Right lobe of liver (tissue), 6 donors: ENCODE results near the gene SIGLEC10. TPM values are rescaled to one million over a fixed set of nuclear protein-coding genes. Genes with fewer than 3 reads are reported as not detected.
A peak's percentile ranks its signal among the peaks of the same experiment; 100 is the strongest.
"Not testable (repeated sequence)": the region's sequence is repeated elsewhere in the genome, so short reads cannot be mapped to it uniquely, and the experiment has no call there.

Source experiments
- ATAC-seq, 4 donors: fragments of 200-7000 bp; cut with Tn5 transposase; one replicate each; pipeline ENCODE4 v1.9.1; 2020; ENCODE audit warnings: mild to moderate bottlenecking in 4 of 4, moderate library complexity in 4 of 4
- DNase-seq, 3 donors: peaks; one replicate each; pipeline ENCODE4 v3.0.0-alpha.2; 2020
- H3K27ac ChIP-seq, 3 donors: fragments of 200-600 bp; one replicate each; pipeline ENCODE4 v1.8.0; 2022
- H3K27me3 ChIP-seq, 2 donors: fragments of 200-600 bp; one replicate each; pipeline ENCODE4 v1.8.0; 2022
- H3K36me3 ChIP-seq, 4 donors: fragments of 200-600 bp; sonication (generic) in 1 of 4; one replicate each; pipeline versions ENCODE4 v1.5.1 to v1.8.0; 2017 to 2022; ENCODE audit warnings: control low read depth in 1 of 4
- H3K4me1 ChIP-seq, 4 donors: fragments of 200-600 bp; sonication (generic) in 1 of 4; one replicate each; pipeline versions ENCODE4 v1.5.1 to v1.8.0; 2017 to 2022; ENCODE audit warnings: control low read depth in 1 of 4
- H3K4me3 ChIP-seq, 3 donors: fragments of 200-600 bp; one replicate each; pipeline ENCODE4 v1.8.0; 2022
- H3K9me3 ChIP-seq, 4 donors: fragments of 200-600 bp; sonication (generic) in 1 of 4; one replicate each; pipeline versions ENCODE4 v1.5.1 to v1.8.0; 2017 to 2022; ENCODE audit warnings: control low read depth in 1 of 4
- CTCF ChIP-seq, 4 donors: fragments of 200-600 bp in 3 of 4; fragments of 450-650 bp in 1 of 4; IDR thresholded peaks; one replicate each; pipeline versions ENCODE4 v1.5.1 to v1.8.0; 2016 to 2022; ENCODE audit warnings: antibody characterized with exemption in 4 of 4, mild to moderate bottlenecking in 2 of 4
- POLR2A ChIP-seq: fragments of 450-650 bp; IDR thresholded peaks from one replicate; pipeline ENCODE4 v1.6.1; 2017; ENCODE audit warnings: antibody characterized with exemption, mild to moderate bottlenecking
- WGBS: methylation state at CpG from one replicate; pipeline ENCODE4 v1.1.6; 2018; ENCODE audit warnings: low coverage, low lambda C conversion rate; ENCODE audit not compliant: insufficient coverage; ENCODE audit errors: missing lambda C conversion rate; 5-methylcytosine and 5-hydroxymethylcytosine counted together
- intact Hi-C, 2 donors: fragments of 100-400 bp; cut with DNase I; formaldehyde crosslinking; loops; one replicate each; pipeline versions ENCODE4 v1.11.2 to v1.14.1; 2022
- total RNA-seq, 6 experiments: library from RNA; depleted of rRNA in 2 of 6; stranded (reverse); fragments of >200 nt in 2 of 6; fragmentation: NEBNext Ultra II Directional in 3 of 6; extraction: Animal tissue kit (Norgen Biotek cat#: 25700) in 3 of 6; gene quantifications; one replicate each; pipeline versions ENCODE4 v1.1.0 to v1.2.4, GENCODE V29; 2016 to 2023
- donor health status: DM: no; HTN: yes; CAD: no.
- donor health status: DM: no; HTN: no; CAD: no.
- donor health status: DM: no; HTN: no; CAD: no.
- donor health status: DM: no; HTN: yes; CAD: no.
- donor health status: DM: no; HTN: yes; CAD: no.

SIGLEC10 gene
- total RNA-seq, 6 experiments from 2014 or later, result 2.0 to 12.4 (median 5.6) TPM

- intact Hi-C loops, result no loop called here
- TF ChIP-seq CTCF (IDR thresholded peaks at IDR 0.05) (no peak), POLR2A (no peak)
- no peaks in the 10 kb centered on the region for H3K9me3 ChIP-seq
- 29% methylated on average over 11 of the region's 13 CpGs for WGBS
- H3K27ac ChIP-seq, result peak overlapping the region in 1 of 3 donors; percentile 3
- DNase-seq (no peak), ATAC-seq (peak in 3 of 4 donors; percentile 55 to 72 (median 61))
- H3K4me1 ChIP-seq, result no peaks in the 10 kb centered on the region
- no peak overlapping the region for H3K4me3 ChIP-seq
- H3K27me3 ChIP-seq, result no peaks in the 10 kb centered on the region
- no peaks in the 10 kb centered on the region for H3K36me3 ChIP-seq
These were observed 31.1 kb upstream of the SIGLEC10 start for GRCh38 chr19:51448411-51449016.

GRCh38 chr19:51448011-51448410 is 30.6 kb upstream of the SIGLEC10 start:
- H3K9me3 ChIP-seq, result no peaks in the 10 kb centered on the region
- no peaks in the 10 kb centered on the region for H3K36me3 ChIP-seq
- H3K27ac ChIP-seq, result peak overlapping the region in 1 of 3 donors; percentile 3
- ATAC-seq (no peak), DNase-seq (no peak)
- no peak overlapping the region for H3K4me3 ChIP-seq
- no peaks in the 10 kb centered on the region for H3K4me1 ChIP-seq
- TF ChIP-seq CTCF (IDR thresholded peaks at IDR 0.05) (no peak), POLR2A (no peak)
- H3K27me3 ChIP-seq, result no peaks in the 10 kb centered on the region
- 28% methylated on average over 3 of the region's 7 CpGs for whole genome bisulfite sequencing
- intact Hi-C loops, result no loop called here

GRCh38 chr19:51447510-51447909 is 30.1 kb upstream of the SIGLEC10 start:
- H3K9me3 ChIP-seq, ATAC-seq, H3K27ac ChIP-seq, DNase-seq, H3K36me3 ChIP-seq, H3K4me1 ChIP-seq, H3K4me3 ChIP-seq, intact Hi-C loops, H3K27me3 ChIP-seq: not testable (repeated sequence)
- WGBS, result 62% methylated on average over 3 of the region's 3 CpGs

GRCh38 chr19:51441410-51442390 is 24.3 kb upstream of the SIGLEC10 start:
- H3K4me3 ChIP-seq, result no peak overlapping the region
- DNase-seq, result no peak

More at GRCh38 chr19:51441410-51442390, 24.3 kb upstream of the SIGLEC10 start:
- peak; percentile 38 to 66 (median 48) for ATAC-seq
- no peaks in the 10 kb centered on the region for H3K36me3 ChIP-seq
- no peaks in the 10 kb centered on the region for H3K9me3 ChIP-seq
- no peaks in the 10 kb centered on the region for H3K27me3 ChIP-seq
- TF ChIP-seq CTCF (IDR thresholded peaks at IDR 0.05) (no peak), POLR2A (no peak)
- intact Hi-C loops, result no loop called here
- WGBS, result 26% methylated on average over 22 of the region's 31 CpGs
- H3K4me1 ChIP-seq, result no peaks in the 10 kb centered on the region
- no peak overlapping the region for H3K27ac ChIP-seq
